ENCODE data around the gene PPP1R3F.

The PPP1R3F gene

GRCh38 chrX:49254639-49255038 is 15.0 kb upstream of the PPP1R3F start:
- DNase-seq (ENCODE audit: low spot score) = no peak
- in situ Hi-C loops (cut with MboI; ENCODE audit: low sequenced_read_pairs, unreplicated experiment) = no loop called here
- TF ChIP-seq CTCF (IDR thresholded peaks at IDR 0.05; ENCODE audit: borderline replicate concordance, control extremely low read depth, extremely low read depth, insufficient read depth, missing control alignments) = no peak

- no peak for TF ChIP-seq CTCF (IDR thresholded peaks at IDR 0.05; ENCODE audit: borderline replicate concordance, control extremely low read depth, extremely low read depth, insufficient read depth, missing control alignments)
- in situ Hi-C loops (cut with MboI; ENCODE audit: low sequenced_read_pairs, unreplicated experiment) = no loop called here
- DNase-seq (ENCODE audit: low spot score) = no peak
Observed at GRCh38 chrX:49256268-49256995, 13.2 kb upstream of the PPP1R3F start.

GRCh38 chrX:49257074-49257790 is 12.4 kb upstream of the PPP1R3F start:
- in situ Hi-C loops (cut with MboI; ENCODE audit: low sequenced_read_pairs, unreplicated experiment) = no loop called here
- TF ChIP-seq CTCF (IDR thresholded peaks at IDR 0.05; ENCODE audit: borderline replicate concordance, control extremely low read depth, extremely low read depth, insufficient read depth, missing control alignments) = no peak
- DNase-seq (ENCODE audit: low spot score) = no peak

- in situ Hi-C loops (cut with MboI; ENCODE audit: low sequenced_read_pairs, unreplicated experiment) = no loop called here
- no peak for TF ChIP-seq CTCF (IDR thresholded peaks at IDR 0.05; ENCODE audit: borderline replicate concordance, control extremely low read depth, extremely low read depth, insufficient read depth, missing control alignments)
- DNase-seq (ENCODE audit: low spot score) = no peak
Observed at GRCh38 chrX:49257846-49258748, 11.5 kb upstream of the PPP1R3F start.

- no peak for DNase-seq (ENCODE audit: low spot score)
- in situ Hi-C loops (cut with MboI; ENCODE audit: low sequenced_read_pairs, unreplicated experiment) = no loop called here
- TF ChIP-seq CTCF (IDR thresholded peaks at IDR 0.05; ENCODE audit: borderline replicate concordance, control extremely low read depth, extremely low read depth, insufficient read depth, missing control alignments) = no peak
Observed at GRCh38 chrX:49258749-49259124, 10.9 kb upstream of the PPP1R3F start.

- no peak for DNase-seq (ENCODE audit: low spot score)
- in situ Hi-C loops (cut with MboI; ENCODE audit: low sequenced_read_pairs, unreplicated experiment) = no loop called here
- TF ChIP-seq CTCF (IDR thresholded peaks at IDR 0.05; ENCODE audit: borderline replicate concordance, control extremely low read depth, extremely low read depth, insufficient read depth, missing control alignments) = no peak
Observed at GRCh38 chrX:49260221-49260985, 9.2 kb upstream of the PPP1R3F start.
